ENCODE data around the gene EFNB3.

EFNB3 gene

DNA sequence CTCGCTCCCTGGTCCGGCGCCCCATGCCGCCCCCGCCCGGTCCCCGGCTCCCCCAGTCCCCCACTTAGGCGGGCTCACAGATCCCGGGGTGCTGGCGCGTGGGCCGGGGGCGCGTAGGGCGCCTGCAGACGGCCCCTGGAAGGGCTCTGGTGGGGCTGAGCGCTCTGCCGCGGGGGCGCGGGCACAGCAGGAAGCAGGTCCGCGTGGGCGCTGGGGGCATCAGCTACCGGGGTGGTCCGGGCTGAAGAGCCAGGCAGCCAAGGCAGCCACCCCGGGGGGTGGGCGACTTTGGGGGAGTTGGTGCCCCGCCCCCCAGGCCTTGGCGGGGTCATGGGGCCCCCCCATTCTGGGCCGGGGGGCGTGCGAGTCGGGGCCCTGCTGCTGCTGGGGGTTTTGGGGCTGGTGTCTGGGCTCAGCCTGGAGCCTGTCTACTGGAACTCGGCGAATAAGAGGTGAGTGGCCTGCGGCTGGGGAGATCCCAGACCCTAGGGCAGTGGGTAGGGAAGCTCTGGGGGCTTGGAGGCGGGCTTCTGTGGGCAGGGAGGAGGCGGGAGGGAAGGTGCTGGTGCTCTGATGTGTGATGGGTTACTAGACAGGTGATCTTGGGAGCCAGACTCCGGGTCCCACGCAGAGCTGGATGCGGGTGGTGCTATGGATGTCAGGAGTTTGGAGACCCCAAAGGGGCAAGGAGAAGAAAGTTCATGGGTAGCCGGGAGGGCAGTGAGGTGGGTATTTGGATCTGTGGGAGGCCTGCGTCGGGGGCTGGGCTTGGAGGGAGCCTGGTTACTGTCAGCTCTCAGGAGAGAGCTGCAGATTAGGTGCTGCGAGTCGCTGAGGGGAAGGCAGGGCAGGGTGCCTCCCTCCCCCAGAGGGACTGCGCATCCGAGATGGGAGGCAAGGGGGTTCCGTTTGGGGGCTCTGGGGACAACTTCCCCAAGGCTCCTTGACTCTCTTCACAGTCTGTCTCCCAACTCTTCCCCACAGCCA is 560 bp downstream of the EFNB3 start:
- Mint-ChIP-seq H3K4me1 (ENCODE audit: low read depth in 2 of 2) (peaks cover 21 to 23% of the 10 kb centered on the region in 2 donors), H3K36me3 (ENCODE audit: insufficient read depth) (peaks cover 7% of the 10 kb centered on the region), H3K9me3 (no peaks in the 10 kb centered on the region), H3K27ac (peak overlapping the region in 1 of 2 donors; percentile 31), H3K27me3 (peaks cover 66 to 90% of the 10 kb centered on the region in 2 donors), H3K4me3 (peak overlapping the region; percentile 2 to 46)
- DNase-seq (no peak), ATAC-seq (replicated peaks) (peak; percentile 52)

DNA sequence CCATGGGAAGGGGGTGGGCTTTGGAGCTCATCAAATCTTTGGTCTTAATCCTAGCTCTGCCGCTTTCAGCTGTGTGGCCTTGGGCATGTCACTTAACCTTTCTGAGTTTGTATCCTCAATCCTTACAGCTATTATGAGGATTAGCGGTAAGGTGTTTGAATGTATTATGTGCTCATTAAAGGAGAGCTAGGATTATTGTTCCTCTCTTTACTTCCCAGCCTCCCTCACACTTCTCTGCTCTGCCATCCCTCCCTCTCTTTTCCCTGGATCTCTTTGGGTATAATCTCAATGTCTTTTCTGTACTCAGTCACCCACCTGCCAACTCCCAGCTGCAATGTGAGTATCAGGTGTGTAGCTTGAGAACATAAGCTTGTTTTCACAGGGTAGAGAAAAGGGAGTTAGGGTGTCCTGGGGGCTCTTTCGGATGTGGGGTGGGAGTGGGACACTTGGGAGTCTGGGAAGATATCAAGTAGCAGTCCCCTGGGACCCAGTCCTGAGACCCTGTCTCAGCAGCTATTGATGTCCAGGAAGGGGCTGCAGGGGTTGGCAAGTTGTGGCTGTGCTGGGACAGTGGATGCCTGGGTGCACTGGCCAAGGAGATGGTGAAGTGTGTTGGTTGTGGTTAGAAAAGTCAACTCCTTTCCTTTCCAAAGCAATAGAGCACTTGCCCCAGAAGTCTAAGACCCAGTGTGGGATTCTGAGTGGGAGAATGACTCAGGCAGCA is 1.8 kb downstream of the EFNB3 start:
- ATAC-seq (replicated peaks) (no peak), DNase-seq (no peak)
- Mint-ChIP-seq H3K27ac (peak overlapping the region in 1 of 2 donors; percentile 31), H3K36me3 (ENCODE audit: insufficient read depth) (peaks cover 1% of the 10 kb centered on the region), H3K27me3 (peaks cover 70 to 92% of the 10 kb centered on the region in 2 donors), H3K9me3 (no peaks in the 10 kb centered on the region), H3K4me3 (no peak overlapping the region), H3K4me1 (ENCODE audit: low read depth in 2 of 2) (peaks cover 25 to 26% of the 10 kb centered on the region in 2 donors)

DNA sequence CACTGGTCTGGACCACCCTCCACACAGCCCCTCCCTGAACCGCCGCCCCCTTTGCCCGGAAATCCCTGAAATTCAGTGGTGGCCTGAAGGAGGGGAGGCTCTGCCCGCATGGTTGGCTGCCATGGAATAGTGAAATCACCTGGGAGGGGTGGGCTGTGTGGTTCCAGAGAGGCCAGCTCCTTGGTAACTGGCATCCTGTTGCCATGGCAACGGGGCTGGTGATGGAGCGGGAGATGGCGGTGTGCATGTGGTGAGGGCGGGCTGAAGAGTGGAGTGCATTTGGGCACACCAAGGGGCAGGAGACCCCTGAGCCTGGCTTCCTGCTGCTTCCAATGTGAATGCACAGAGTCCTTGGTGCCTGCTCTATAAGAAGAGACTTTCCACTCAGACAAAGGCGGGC is 2.4 kb downstream of the EFNB3 start:
- Mint-ChIP-seq H3K36me3 (ENCODE audit: insufficient read depth) (no peaks in the 10 kb centered on the region), H3K27me3 (peaks cover 71 to 92% of the 10 kb centered on the region in 2 donors), H3K27ac (no peak overlapping the region), H3K9me3 (no peaks in the 10 kb centered on the region), H3K4me3 (no peak overlapping the region), H3K4me1 (ENCODE audit: low read depth in 2 of 2) (peaks cover 25 to 29% of the 10 kb centered on the region in 2 donors)
- no peak for DNase-seq
- no peak for ATAC-seq (replicated peaks)

GRCh38 chr17:7707858-7708750 is 3.1 kb downstream of the EFNB3 start:
- H3K4me3 Mint-ChIP-seq, result no peak overlapping the region
- peaks cover 71 to 92% of the 10 kb centered on the region in 2 donors for H3K27me3 Mint-ChIP-seq
- H3K36me3 Mint-ChIP-seq (ENCODE audit: insufficient read depth), result no peaks in the 10 kb centered on the region
- no peaks in the 10 kb centered on the region for H3K9me3 Mint-ChIP-seq
- H3K27ac Mint-ChIP-seq, result no peak overlapping the region
- ATAC-seq (replicated peaks) (no peak), DNase-seq (no peak)
- H3K4me1 Mint-ChIP-seq (ENCODE audit: low read depth in 2 of 2), result peaks cover 25 to 32% of the 10 kb centered on the region in 2 donors

DNA sequence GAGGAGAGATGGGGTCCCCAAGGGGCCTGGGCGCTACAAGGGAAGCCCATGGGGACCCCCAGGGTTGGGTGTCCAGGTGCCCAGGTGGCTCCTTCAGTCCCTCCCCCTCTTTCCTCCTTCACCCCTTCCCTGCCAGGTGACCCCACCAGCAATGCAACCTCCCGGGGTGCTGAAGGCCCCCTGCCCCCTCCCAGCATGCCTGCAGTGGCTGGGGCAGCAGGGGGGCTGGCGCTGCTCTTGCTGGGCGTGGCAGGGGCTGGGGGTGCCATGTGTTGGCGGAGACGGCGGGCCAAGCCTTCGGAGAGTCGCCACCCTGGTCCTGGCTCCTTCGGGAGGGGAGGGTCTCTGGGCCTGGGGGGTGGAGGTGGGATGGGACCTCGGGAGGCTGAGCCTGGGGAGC is 4.0 kb downstream of the EFNB3 start:
- ATAC-seq (replicated peaks), result no peak

GRCh38 chr17:7710301-7710700 is 5.3 kb downstream of the EFNB3 start:
- Mint-ChIP-seq H3K4me1 (ENCODE audit: low read depth in 2 of 2) (peaks cover 15 to 17% of the 10 kb centered on the region in 2 donors), H3K9me3 (no peaks in the 10 kb centered on the region), H3K4me3 (no peak overlapping the region), H3K27ac (no peak overlapping the region), H3K36me3 (ENCODE audit: insufficient read depth) (peaks cover 6% of the 10 kb centered on the region), H3K27me3 (peaks cover 72 to 93% of the 10 kb centered on the region in 2 donors)
- DNase-seq, result no peak
- no peak for ATAC-seq (replicated peaks)

More for the DNA sequence above, 4.0 kb downstream of the EFNB3 start:
- Mint-ChIP-seq H3K9me3 (no peaks in the 10 kb centered on the region), H3K4me1 (ENCODE audit: low read depth in 2 of 2) (peaks cover 23 to 24% of the 10 kb centered on the region in 2 donors), H3K27ac (no peak overlapping the region), H3K27me3 (peaks cover 70 to 92% of the 10 kb centered on the region in 2 donors), H3K4me3 (no peak overlapping the region), H3K36me3 (ENCODE audit: insufficient read depth) (peaks cover 6% of the 10 kb centered on the region)
- DNase-seq, result no peak

DNA sequence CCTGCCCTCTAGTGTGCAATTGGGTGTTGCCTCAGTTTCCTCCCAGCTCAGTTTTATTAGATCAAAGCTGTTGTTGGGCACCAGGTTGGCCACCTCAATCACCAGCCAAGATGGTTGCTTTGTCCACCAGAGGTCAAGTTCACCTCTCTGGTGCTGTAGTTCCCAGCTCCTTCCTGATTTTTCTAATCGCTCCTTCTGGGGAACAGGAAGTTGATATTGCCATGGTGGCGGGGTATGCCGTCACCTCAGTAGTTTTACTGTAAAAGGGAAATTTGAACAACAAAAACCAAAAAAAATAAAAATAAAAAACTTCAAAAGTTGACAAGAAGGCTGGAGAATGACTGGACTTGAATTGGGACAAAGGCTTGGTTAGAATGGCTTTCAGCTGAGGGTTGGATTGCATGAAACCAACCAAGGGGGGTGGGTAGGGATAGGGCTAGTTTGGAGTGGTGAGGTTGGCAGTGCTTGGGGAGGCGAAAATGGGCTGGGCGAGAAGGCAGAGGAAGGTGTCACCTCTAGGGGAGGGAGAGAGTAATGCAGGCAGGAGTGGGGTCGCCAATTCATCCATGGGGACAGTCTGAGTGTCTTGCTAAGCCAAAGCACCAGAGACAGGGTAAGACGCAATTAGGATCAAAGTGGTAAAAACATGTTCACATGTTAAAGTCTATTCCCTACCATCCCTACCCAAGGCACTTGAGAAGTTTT is 6.2 kb downstream of the EFNB3 start:
- no peak for DNase-seq
- no peak overlapping the region for H3K4me3 Mint-ChIP-seq
- H3K4me1 Mint-ChIP-seq (ENCODE audit: low read depth in 2 of 2), result peaks cover 15% of the 10 kb centered on the region in 2 donors
- H3K27ac Mint-ChIP-seq, result no peak overlapping the region
- ATAC-seq (replicated peaks), result no peak
- H3K27me3 Mint-ChIP-seq, result peaks cover 73 to 93% of the 10 kb centered on the region in 2 donors
- no peaks in the 10 kb centered on the region for H3K9me3 Mint-ChIP-seq
- peaks cover 6% of the 10 kb centered on the region for H3K36me3 Mint-ChIP-seq (ENCODE audit: insufficient read depth)

DNA sequence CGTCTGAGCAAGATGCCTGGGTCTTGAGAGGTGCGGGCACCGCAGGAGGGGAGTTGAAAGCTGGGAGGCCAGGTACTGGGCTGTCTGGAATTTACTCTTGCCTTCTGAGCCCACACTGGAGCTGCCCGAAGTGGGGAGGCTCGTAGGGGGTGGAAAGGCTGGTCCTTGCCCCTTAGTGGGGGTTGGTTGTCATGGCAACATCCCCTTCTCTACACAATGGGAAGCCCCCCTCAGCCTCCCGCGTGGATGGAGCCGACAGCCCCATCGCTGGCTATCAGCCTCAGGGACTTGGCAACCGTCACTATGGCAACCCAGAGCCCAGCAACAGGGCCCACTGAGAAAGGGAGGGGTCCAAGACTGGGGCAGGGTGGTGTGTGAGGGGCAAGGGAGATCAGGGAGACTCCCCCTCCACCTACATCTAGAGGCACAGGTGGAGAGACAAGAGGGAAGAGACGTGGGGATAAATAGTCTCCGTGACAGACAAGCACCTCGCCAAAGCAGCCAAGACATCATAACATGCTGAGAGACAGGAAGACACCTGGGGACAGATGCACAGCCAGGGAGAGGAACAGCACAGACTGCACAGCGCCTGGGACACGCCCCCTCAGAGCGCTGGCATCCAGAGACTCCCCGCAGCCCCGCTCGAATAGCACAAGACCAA is 7.2 kb downstream of the EFNB3 start:
- Mint-ChIP-seq H3K27ac (no peak overlapping the region), H3K4me3 (no peak overlapping the region), H3K27me3 (peaks cover 74 to 93% of the 10 kb centered on the region in 2 donors), H3K9me3 (no peaks in the 10 kb centered on the region), H3K4me1 (ENCODE audit: low read depth in 2 of 2) (peaks cover 16 to 20% of the 10 kb centered on the region in 2 donors), H3K36me3 (ENCODE audit: insufficient read depth) (peaks cover 6% of the 10 kb centered on the region)
- ATAC-seq (replicated peaks), result peak; percentile 31
- DNase-seq, result no peak

DNA sequence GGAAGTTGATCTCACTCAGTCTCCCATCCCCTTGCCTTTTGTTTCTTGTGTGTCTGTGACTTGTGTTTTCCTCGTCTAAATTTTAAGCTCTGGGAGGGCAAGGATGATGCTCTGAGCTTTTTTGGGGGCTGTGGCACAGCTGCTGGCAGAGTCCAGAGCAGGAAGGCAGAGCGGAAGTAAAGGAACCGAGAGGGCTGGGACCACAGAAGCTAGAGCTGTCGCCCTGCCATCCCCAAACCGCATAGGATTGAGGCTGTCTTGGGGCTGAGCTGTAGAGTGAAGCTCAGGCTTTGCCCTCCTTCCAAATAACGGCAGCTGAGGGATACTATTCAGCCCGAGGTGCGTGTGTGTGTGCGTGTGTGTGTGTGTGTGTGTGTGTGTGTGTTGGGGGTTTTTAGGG is 8.8 kb downstream of the EFNB3 start:
- H3K4me3 Mint-ChIP-seq, result no peak overlapping the region
- no peak overlapping the region for H3K27ac Mint-ChIP-seq
- H3K4me1 Mint-ChIP-seq (ENCODE audit: low read depth in 2 of 2), result peaks cover 24 to 25% of the 10 kb centered on the region in 2 donors
- DNase-seq, result no peak
- peaks cover 6% of the 10 kb centered on the region for H3K36me3 Mint-ChIP-seq (ENCODE audit: insufficient read depth)
- no peak for ATAC-seq (replicated peaks)
- no peaks in the 10 kb centered on the region for H3K9me3 Mint-ChIP-seq
- H3K27me3 Mint-ChIP-seq, result peaks cover 83 to 95% of the 10 kb centered on the region in 2 donors

DNA sequence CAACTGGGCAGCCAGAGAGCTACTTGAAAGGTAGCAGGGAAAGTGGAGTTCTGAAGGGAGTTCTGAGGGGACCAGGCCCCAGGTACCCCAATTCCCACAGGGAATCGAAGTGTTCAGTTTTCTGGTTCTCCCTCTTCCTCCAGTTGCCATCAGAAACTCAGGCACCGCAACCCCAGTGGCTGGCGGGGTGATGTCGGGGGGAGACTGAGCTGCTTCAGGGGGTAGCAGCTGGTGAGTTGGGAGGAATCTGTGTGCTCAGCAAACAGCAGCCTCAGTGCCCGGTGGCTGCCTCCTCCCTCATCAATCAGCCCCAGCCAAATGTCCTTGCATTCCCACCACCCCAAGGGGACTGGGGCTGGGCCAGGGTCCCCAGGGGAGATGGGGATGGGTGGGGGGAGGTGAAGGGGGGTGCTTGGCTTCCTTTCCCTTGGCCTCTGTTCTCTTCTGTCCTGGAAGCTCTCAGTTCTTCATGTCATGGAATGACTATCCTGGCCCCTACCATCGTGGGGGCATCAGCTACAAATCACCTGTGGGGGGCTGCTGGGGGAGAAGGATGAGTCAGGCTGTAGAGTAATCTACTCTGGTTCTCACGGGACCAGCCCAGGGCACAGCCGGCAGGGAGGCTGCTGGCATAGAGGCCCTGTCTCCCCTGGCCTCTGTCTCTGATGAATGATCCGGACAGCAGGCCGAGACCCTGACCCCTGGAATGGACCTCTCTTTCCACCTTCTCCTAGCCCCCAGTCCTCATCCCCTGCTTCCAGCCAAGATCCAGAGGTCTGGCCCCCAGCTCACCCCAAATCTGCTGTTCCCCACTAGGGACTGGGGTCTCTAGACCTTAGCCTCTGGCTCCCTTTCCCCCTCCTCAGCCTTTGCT is 10.0 kb downstream of the EFNB3 start:
- no peak for DNase-seq
- no peaks in the 10 kb centered on the region for H3K9me3 Mint-ChIP-seq
- no peak overlapping the region for H3K4me3 Mint-ChIP-seq
- peaks cover 6% of the 10 kb centered on the region for H3K36me3 Mint-ChIP-seq (ENCODE audit: insufficient read depth)
- peaks cover 22 to 25% of the 10 kb centered on the region in 2 donors for H3K4me1 Mint-ChIP-seq (ENCODE audit: low read depth in 2 of 2)
- H3K27me3 Mint-ChIP-seq, result peaks cover 90 to 100% of the 10 kb centered on the region in 2 donors
- no peak overlapping the region for H3K27ac Mint-ChIP-seq
- ATAC-seq (replicated peaks), result no peak

Data from effector memory CD8-positive, alpha-beta T cell (primary cell).